GM12878 (cell line): ENCODE measurements around the gene PKDREJ. TPM values are rescaled to one million over a fixed set of nuclear protein-coding genes. Genes with fewer than 3 reads are reported as not detected.

ENCODE experiments used
- BCL11A ChIP-seq: IDR thresholded peaks from 2 replicates; pipeline ENCODE4 v1.6.1; 2011; ENCODE audit warnings: low read depth, low read length
- BMI1 ChIP-seq: fragments of 450-650 bp; IDR thresholded peaks from 2 replicates; pipeline ENCODE4 v1.6.1; 2016; ENCODE audit warnings: mild to moderate bottlenecking, moderate library complexity, borderline replicate concordance
- CBX5 ChIP-seq: sonication (generic); IDR thresholded peaks from 2 replicates; pipeline ENCODE4 v1.6.1; 2016; ENCODE audit warnings: low read depth, moderate library complexity, mild to moderate bottlenecking, inconsistent platforms
- CHD2 ChIP-seq: IDR thresholded peaks from 2 replicates; pipeline ENCODE4 v1.6.1; 2011; ENCODE audit warnings: low read depth, low read length, improper control_type of control experiment, borderline replicate concordance
- CHD4 ChIP-seq: fragments of 200-600 bp; sonication (generic); IDR thresholded peaks from 2 replicates; pipeline ENCODE4 v1.6.1; 2016; ENCODE audit warnings: mild to moderate bottlenecking
- EED ChIP-seq: sonication (generic); IDR thresholded peaks from 2 replicates; pipeline ENCODE4 v1.6.1; 2016; ENCODE audit warnings: antibody characterized with exemption, low read depth
- ESRRA ChIP-seq: IDR thresholded peaks from 2 replicates; pipeline ENCODE4 v1.6.1; 2012; ENCODE audit warnings: mild to moderate bottlenecking, low read length, improper control_type of control experiment
- ETV6 ChIP-seq, 2 experiments: fragments of 450-650 bp in 1 of 2; IDR thresholded peaks in 1 of 2; conservative IDR thresholded peaks in 1 of 2; 2 replicates each; pipeline ENCODE4 v1.6.1; 2014; ENCODE audit warnings: antibody characterized with exemption in 1 of 2, borderline replicate concordance in 1 of 2, low read depth in 1 of 2, mild to moderate bottlenecking in 1 of 2, moderate library complexity in 1 of 2
- GATAD2B ChIP-seq: fragments of 450-650 bp; conservative IDR thresholded peaks from 2 replicates; pipeline ENCODE4 v1.6.1; 2017; ENCODE audit warnings: low read depth, mild to moderate bottlenecking, moderate library complexity
- IKZF2 ChIP-seq, 2 experiments: fragments of 450-650 bp; IDR thresholded peaks; 2 replicates each; pipeline ENCODE4 v1.6.1; 2017; ENCODE audit warnings: mild to moderate bottlenecking in 2 of 2, moderate library complexity in 2 of 2
- JUND ChIP-seq: IDR thresholded peaks from 2 replicates; pipeline ENCODE4 v1.6.1; 2012; ENCODE audit warnings: low read depth, mild to moderate bottlenecking, low read length, improper control_type of control experiment, moderate library complexity
- NFYA ChIP-seq: IDR thresholded peaks from 2 replicates; pipeline ENCODE4 v1.6.1; 2011; ENCODE audit warnings: low read depth, mild to moderate bottlenecking, low read length, improper control_type of control experiment, borderline replicate concordance
- NR2C2 ChIP-seq: IDR thresholded peaks from 2 replicates; pipeline ENCODE4 v1.6.1; 2011; ENCODE audit warnings: borderline replicate concordance, low read depth; ENCODE audit not compliant: control insufficient read depth, insufficient read length
- PAX8 ChIP-seq: fragments of 450-650 bp; IDR thresholded peaks from 2 replicates; pipeline ENCODE4 v1.6.1; 2017; ENCODE audit warnings: mild to moderate bottlenecking, moderate library complexity
- POLR2AphosphoS5 ChIP-seq: IDR thresholded peaks from 2 replicates; pipeline ENCODE4 v1.6.1; 2011; ENCODE audit warnings: mild to moderate bottlenecking, low read length, inconsistent platforms
- POU2F2 ChIP-seq: IDR thresholded peaks from 3 replicates; pipeline ENCODE4 v1.6.1; 2011; ENCODE audit warnings: low read depth, mild to moderate bottlenecking, low read length, borderline replicate concordance
- SMAD5 ChIP-seq: IDR thresholded peaks from 2 replicates; pipeline ENCODE4 v1.6.1; 2016; ENCODE audit warnings: antibody characterized with exemption, low read depth
- SP1 ChIP-seq: IDR thresholded peaks from one replicate; pipeline ENCODE4 v1.6.1; 2011; ENCODE audit warnings: low read depth, low read length
- SPI1 ChIP-seq: IDR thresholded peaks from 2 replicates; pipeline ENCODE4 v1.6.1; 2011; ENCODE audit warnings: low read depth, mild to moderate bottlenecking, low read length, moderate library complexity, borderline replicate concordance; ENCODE audit not compliant: insufficient read depth
- SREBF2 ChIP-seq: IDR thresholded peaks from 2 replicates; pipeline ENCODE4 v1.6.1; 2012; ENCODE audit warnings: mild to moderate bottlenecking, low read length
- STAT1 ChIP-seq: fragments of 450-650 bp; conservative IDR thresholded peaks from 2 replicates; pipeline ENCODE4 v1.6.1; 2014; ENCODE audit warnings: antibody characterized with exemption, mild to moderate bottlenecking
- TBL1XR1 ChIP-seq: IDR thresholded peaks from 2 replicates; pipeline ENCODE4 v1.6.1; 2012; ENCODE audit warnings: low read depth, low read length, improper control_type of control experiment
- TCF12 ChIP-seq: IDR thresholded peaks from 2 replicates; pipeline ENCODE4 v1.6.1; 2011; ENCODE audit warnings: low read depth, mild to moderate bottlenecking, low read length
- polyA plus RNA-seq, 11 experiments: library from polyadenylated mRNA; depleted of rRNA in 4 of 11; unstranded in 6 of 11; stranded (reverse) in 5 of 11; fragments of >200 nt; fragmentation: Nextera tagmentation in 4 of 11; fragmentation: Illumina TruSeq in 1 of 11; extraction: Ambion mirVana in 4 of 11; extraction: Trizol in 1 of 11; gene quantifications; 1 replicate in 1 of 11; 2 replicates in 10 of 11; pipeline versions ENCODE4 v1.2.1 to v1.2.3, GENCODE V29; 2011 to 2016; ENCODE audit warnings: inconsistent platforms in 2 of 11, missing spikeins in 2 of 11, low read depth in 1 of 11
- total RNA-seq, 4 experiments: library from RNA; depleted of rRNA in 3 of 4; stranded (reverse); fragments of >200 nt in 3 of 4; fragmentation: Illumina TruSeq in 1 of 4; extraction: Trizol in 1 of 4; gene quantifications; 2 replicates each; pipeline versions ENCODE4 v1.2.1 to v1.2.3, GENCODE V29; 2013 to 2021
- TF ChIP-seq, protein P1 (sequence below): IDR thresholded peaks from 2 replicates; pipeline ENCODE4 v1.6.1; 2012; ENCODE audit warnings: mild to moderate bottlenecking, low read depth, low read length
- TF ChIP-seq, protein P2 (sequence below): fragments of 450-650 bp; IDR thresholded peaks from 2 replicates; pipeline ENCODE4 v1.6.1; 2017; ENCODE audit warnings: mild to moderate bottlenecking, moderate library complexity

Gene PKDREJ
- total and polyA plus RNA-seq, 10 of the 15 experiments (the other 5 are each of a cell fraction or from before 2014, with no cell fraction given): 0.02 to 0.03 TPM; not detected in 8

DNA sequence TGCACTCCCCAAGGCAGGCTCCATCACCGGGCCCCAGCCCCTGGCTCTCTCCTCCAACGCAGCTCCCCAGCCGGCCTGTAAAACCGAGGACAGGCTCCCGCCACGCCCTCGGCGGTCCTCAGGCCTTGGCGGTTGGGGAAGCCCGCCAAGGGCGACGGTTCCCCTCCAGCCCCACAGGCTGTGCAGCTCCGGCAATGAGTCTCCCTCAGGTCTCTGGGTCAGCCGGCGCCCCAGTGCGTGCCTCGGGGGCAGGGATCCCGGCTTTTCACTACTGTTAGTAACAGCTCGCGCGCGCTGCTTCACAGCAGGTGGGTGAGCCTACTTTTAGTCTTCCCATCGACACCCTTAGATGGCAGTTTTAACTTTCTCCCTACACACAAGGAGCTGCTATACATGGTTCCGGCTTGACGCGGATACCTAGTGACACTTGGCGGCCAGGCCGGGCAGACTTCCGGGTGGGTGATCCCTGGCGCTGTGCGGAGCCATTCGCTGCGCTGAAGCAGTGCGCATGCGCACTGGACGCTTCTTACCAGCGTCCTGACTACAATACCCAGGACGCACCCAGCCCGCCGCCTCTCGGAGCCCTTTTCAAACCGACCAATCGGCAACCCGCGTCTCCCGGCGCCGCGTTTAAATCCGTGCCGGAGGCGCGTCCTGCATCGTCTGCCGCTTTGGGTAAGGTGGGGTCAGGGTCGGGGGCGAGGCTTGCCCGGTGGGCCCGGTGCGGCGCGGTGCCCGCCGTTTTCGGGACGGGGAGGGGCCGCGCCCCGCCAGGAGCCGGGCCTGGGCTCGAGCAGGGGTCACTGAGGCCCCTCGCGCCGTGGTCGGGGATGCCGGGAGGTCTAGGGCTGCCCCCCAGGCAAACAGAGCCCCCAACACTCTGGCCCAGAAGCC is 33.4 kb upstream of the PKDREJ start, which contains the start of gene GTSE1 (continued):
- TF ChIP-seq ESRRA: no peak
- TF ChIP-seq JUND: no peak
- TF ChIP-seq NR2C2: no peak
- no peak for TF ChIP-seq EED
- TF ChIP-seq SP1: peak; percentile 75
- TF ChIP-seq SMAD5: peak; percentile 47; the same call in 1 of the 2 replicates
- no peak for TF ChIP-seq SREBF2
- TF ChIP-seq, protein P1, sequence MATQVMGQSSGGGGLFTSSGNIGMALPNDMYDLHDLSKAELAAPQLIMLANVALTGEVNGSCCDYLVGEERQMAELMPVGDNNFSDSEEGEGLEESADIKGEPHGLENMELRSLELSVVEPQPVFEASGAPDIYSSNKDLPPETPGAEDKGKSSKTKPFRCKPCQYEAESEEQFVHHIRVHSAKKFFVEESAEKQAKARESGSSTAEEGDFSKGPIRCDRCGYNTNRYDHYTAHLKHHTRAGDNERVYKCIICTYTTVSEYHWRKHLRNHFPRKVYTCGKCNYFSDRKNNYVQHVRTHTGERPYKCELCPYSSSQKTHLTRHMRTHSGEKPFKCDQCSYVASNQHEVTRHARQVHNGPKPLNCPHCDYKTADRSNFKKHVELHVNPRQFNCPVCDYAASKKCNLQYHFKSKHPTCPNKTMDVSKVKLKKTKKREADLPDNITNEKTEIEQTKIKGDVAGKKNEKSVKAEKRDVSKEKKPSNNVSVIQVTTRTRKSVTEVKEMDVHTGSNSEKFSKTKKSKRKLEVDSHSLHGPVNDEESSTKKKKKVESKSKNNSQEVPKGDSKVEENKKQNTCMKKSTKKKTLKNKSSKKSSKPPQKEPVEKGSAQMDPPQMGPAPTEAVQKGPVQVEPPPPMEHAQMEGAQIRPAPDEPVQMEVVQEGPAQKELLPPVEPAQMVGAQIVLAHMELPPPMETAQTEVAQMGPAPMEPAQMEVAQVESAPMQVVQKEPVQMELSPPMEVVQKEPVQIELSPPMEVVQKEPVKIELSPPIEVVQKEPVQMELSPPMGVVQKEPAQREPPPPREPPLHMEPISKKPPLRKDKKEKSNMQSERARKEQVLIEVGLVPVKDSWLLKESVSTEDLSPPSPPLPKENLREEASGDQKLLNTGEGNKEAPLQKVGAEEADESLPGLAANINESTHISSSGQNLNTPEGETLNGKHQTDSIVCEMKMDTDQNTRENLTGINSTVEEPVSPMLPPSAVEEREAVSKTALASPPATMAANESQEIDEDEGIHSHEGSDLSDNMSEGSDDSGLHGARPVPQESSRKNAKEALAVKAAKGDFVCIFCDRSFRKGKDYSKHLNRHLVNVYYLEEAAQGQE: no peak
- TF ChIP-seq STAT1: no peak
- TF ChIP-seq GATAD2B: peak; percentile 92
- TF ChIP-seq POU2F2: peak; percentile 35; the same call in 1 of the 3 replicates
- no peak for TF ChIP-seq ETV6 (conservative IDR thresholded peaks at IDR 0.05 in 1 of 2, IDR thresholded peaks at IDR 0.05 in 1 of 2; ENCODE audit: borderline replicate concordance in 1 of 2, low read depth in 1 of 2)
- TF ChIP-seq CHD2: peak; percentile 86
- TF ChIP-seq IKZF2 (IDR thresholded peaks at IDR 0.05): peak in 1 of 2 experiments; percentile 42; a peak in 1 of 4 replicates
- no peak for TF ChIP-seq TCF12
- peak; percentile 88 for TF ChIP-seq POLR2AphosphoS5
- no peak for TF ChIP-seq BCL11A
- TF ChIP-seq CHD4: no peak
- TF ChIP-seq, protein P2, sequence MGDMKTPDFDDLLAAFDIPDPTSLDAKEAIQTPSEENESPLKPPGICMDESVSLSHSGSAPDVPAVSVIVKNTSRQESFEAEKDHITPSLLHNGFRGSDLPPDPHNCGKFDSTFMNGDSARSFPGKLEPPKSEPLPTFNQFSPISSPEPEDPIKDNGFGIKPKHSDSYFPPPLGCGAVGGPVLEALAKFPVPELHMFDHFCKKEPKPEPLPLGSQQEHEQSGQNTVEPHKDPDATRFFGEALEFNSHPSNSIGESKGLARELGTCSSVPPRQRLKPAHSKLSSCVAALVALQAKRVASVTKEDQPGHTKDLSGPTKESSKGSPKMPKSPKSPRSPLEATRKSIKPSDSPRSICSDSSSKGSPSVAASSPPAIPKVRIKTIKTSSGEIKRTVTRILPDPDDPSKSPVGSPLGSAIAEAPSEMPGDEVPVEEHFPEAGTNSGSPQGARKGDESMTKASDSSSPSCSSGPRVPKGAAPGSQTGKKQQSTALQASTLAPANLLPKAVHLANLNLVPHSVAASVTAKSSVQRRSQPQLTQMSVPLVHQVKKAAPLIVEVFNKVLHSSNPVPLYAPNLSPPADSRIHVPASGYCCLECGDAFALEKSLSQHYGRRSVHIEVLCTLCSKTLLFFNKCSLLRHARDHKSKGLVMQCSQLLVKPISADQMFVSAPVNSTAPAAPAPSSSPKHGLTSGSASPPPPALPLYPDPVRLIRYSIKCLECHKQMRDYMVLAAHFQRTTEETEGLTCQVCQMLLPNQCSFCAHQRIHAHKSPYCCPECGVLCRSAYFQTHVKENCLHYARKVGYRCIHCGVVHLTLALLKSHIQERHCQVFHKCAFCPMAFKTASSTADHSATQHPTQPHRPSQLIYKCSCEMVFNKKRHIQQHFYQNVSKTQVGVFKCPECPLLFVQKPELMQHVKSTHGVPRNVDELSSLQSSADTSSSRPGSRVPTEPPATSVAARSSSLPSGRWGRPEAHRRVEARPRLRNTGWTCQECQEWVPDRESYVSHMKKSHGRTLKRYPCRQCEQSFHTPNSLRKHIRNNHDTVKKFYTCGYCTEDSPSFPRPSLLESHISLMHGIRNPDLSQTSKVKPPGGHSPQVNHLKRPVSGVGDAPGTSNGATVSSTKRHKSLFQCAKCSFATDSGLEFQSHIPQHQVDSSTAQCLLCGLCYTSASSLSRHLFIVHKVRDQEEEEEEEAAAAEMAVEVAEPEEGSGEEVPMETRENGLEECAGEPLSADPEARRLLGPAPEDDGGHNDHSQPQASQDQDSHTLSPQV: no peak
- no peak for TF ChIP-seq NFYA
- no peak for TF ChIP-seq TBL1XR1
- TF ChIP-seq CBX5: no peak
- TF ChIP-seq SPI1: no peak
- no peak for TF ChIP-seq BMI1
- no peak for TF ChIP-seq PAX8
